GM12891 (cell line): ENCODE results near the gene MNT.

Source experiments
- DNase-seq: peaks from one replicate; pipeline ENCODE4 v3.0.0; 2011; ENCODE audit warnings: low spot score; ENCODE audit not compliant: insufficient read length
- FAIRE-seq: peaks from 2 replicates; lab custom pipeline; 2011; peaks lifted over from hg19 to GRCh38; lab: Jason Lieb, UNC
- PAX5 ChIP-seq: IDR thresholded peaks from 2 replicates; pipeline ENCODE4 v1.6.1; 2011; ENCODE audit warnings: low read length, moderate library complexity, mild to moderate bottlenecking; ENCODE audit not compliant: insufficient read depth, severe bottlenecking
- POLR2A ChIP-seq: IDR thresholded peaks from 2 replicates; pipeline ENCODE4 v1.6.1; 2011; ENCODE audit warnings: low read depth, low read length, control low read depth
- POLR2AphosphoS5 ChIP-seq: IDR thresholded peaks from 2 replicates; pipeline ENCODE4 v1.6.1; 2011; ENCODE audit warnings: low read depth, low read length, control low read depth
- POU2F2 ChIP-seq: IDR thresholded peaks from 2 replicates; pipeline ENCODE4 v1.6.1; 2011; ENCODE audit warnings: low read depth, mild to moderate bottlenecking, control low read depth, low read length, moderate library complexity
- SPI1 ChIP-seq: IDR thresholded peaks from 2 replicates; pipeline ENCODE4 v1.6.1; 2011; ENCODE audit warnings: low read depth, low read length, control low read depth
- TAF1 ChIP-seq: IDR thresholded peaks from 2 replicates; pipeline ENCODE4 v1.6.1; 2011; ENCODE audit warnings: low read depth, low read length, control low read depth

MNT gene

GRCh38 chr17:2392252-2393173, 8.3 kb downstream of the MNT start:
- no peak for FAIRE-seq
- TF ChIP-seq POLR2A (peak; percentile 61), SPI1 (peak; percentile 77), TAF1 (peak; percentile 42; the same call in 1 of the 2 replicates), POLR2AphosphoS5 (no peak), POU2F2 (no peak), PAX5 (no peak)
- peak; percentile 88 for DNase-seq

DNA sequence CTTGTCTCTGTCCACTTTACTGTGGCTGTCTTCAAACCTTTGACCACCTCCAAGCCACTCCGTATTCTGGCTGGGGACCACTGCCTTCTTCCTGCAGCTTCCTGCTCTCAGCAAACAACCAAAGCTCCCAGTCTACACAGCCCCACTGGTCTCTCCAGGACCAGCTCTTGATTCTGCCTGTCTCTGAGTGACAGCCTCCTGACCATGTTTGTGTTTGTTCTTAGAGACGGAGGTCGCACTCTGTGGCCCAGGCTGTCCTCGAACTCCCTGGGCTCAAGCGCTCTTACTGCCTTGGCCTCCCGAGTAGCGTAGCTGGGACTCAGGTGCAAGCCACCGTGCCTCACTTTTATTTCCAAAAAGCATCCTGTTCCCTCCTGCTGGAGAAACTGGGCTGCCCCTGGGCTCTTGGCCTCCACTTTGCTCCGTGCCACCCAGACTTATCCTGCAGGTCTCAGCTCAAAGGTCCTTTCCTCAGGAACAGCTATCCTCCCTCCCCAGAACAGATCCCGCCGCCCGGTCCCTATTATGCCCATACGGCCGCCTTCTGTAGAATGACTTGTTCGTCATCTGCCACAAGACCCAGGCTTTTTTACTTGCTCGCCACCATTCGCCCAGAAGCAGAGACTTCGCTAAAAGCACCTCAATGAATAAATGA, 9.1 kb downstream of the MNT start:
- DNase-seq (no peak), FAIRE-seq (peak; percentile 80)
- TF ChIP-seq POU2F2 (no peak), TAF1 (no peak), POLR2A (peak; percentile 46; the same call in 1 of the 2 replicates), SPI1 (no peak), PAX5 (no peak), POLR2AphosphoS5 (no peak; the same call in 1 of the 2 replicates)

DNA sequence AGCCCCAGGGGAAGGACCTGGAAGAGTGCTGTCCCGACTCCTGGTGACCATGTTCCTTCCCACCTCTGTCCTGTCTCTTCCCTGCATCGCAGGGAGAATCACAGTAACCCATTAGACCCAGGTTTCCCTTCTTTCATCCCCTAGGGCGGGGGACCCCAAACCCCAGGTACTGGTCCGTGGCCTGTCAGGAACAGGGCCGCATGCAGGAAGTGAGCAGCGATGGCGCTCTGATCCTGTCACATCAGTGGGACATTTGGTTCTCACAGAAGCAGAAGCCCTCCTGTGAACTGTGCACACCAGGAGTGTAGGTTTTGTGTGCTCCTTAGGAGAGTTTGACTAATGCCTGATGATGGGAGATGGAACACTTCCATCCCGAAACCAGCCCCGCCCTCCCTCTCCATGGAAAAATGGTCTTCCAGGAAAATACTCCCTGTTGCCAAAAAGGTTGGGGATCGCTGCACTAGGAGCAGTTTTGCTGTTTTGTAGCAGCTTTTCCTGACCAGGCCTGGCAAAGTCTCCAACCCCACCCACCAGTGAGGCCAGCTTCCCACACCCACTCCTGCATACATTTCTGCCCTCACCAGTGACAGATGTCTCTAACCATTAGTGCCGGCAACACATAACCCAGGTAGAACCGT, 10.5 kb downstream of the MNT start:
- FAIRE-seq = peak; percentile 20
- TF ChIP-seq POLR2A (no peak), SPI1 (no peak), POU2F2 (no peak), POLR2AphosphoS5 (no peak), PAX5 (no peak), TAF1 (no peak)

GRCh38 chr17:2388683-2389055, 12.2 kb downstream of the MNT start:
- DNase-seq (no peak), FAIRE-seq (no peak)
- TF ChIP-seq TAF1 = no peak
- no peak for TF ChIP-seq POLR2A
- no peak for TF ChIP-seq POU2F2
- TF ChIP-seq POLR2AphosphoS5 = no peak
- TF ChIP-seq PAX5 = no peak
- no peak for TF ChIP-seq SPI1

More for the DNA sequence above, 10.5 kb downstream of the MNT start:
- no peak for DNase-seq

GRCh38 chr17:2388020-2388682, 12.7 kb downstream of the MNT start:
- FAIRE-seq = no peak
- TF ChIP-seq PAX5 (no peak), POLR2A (no peak), TAF1 (no peak)
- no peak for DNase-seq

DNA sequence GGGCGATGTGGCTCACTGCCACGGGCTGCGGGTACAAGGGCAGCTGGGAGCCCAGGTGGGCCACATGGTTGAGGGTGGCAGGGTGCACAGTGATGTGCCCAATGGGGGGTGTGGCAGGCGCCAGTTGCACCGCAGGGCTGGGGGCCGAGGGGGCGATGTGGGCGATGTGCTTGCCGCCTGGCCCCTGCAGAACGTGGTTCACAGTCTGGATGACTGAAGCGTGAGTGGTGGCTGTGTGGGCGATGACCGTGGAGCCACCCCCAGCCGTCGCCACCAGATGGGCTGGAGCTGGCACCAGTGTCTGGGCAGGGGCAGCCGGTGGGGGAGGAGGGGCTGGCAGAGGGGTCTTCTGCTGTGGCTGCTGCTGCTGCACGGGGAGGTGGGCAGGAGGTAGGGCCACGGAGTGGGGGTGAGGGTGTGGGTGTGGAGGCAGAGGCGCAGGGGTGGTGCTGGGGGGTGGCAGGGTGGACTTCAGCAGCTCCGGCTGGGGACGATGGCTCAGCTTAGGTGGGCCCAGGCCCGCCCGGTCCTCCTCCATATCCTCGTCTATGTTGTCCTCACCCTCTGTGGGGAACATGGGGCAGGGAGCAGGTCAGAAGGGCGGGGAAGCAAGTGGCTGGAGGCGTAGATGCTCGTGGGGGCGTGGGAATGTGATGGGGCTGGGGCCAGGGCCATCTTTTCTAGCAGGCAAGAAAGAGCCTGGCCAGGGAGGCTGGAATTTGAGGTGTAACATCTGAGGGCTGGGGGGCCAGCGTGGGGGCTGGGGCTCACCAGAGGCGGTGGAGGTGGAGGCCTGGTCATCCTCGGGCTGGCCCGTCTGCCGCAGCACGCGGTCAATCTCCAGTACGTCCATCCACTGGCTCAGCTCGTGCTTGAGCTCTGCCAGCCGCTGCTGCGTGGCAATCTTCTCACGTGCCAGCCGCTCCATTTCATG, 13.5 kb downstream of the MNT start:
- no peak for FAIRE-seq
- DNase-seq = no peak
- TF ChIP-seq POLR2AphosphoS5 (no peak), TAF1 (no peak), PAX5 (no peak), POLR2A (no peak), SPI1 (no peak), POU2F2 (no peak)

- TF ChIP-seq TAF1 = no peak
- TF ChIP-seq POU2F2 = no peak
- TF ChIP-seq POLR2AphosphoS5 = no peak
- TF ChIP-seq PAX5 = no peak
- TF ChIP-seq SPI1 = no peak
- no peak for TF ChIP-seq POLR2A
- no peak for DNase-seq
- FAIRE-seq = no peak
Measured at GRCh38 chr17:2386400-2387085, 14.3 kb downstream of the MNT start.
